Bronchus fibroblast of lung (primary cell): ENCODE results near the gene IL34. TPM values are rescaled to one million over a fixed set of nuclear protein-coding genes. Genes with fewer than 3 reads are reported as not detected.

Experiments used
- total RNA-seq: library from RNA; depleted of rRNA; stranded (reverse); fragments of >200 nt; gene quantifications from 2 replicates; pipeline ENCODE4 v1.2.3, GENCODE V29; 2015

Gene IL34
- total RNA-seq, result 0.84 and 1.9 TPM in 2 replicates

GRCh38 chr16:70646260-70647241 is at the start of gene IL34:
Gene IL34 (plus strand): TSS chr16:70646559. CDS start chr16:70646948, 389 bp downstream.

GRCh38 chr16:70685938-70686375 is 39.6 kb downstream of the IL34 start, which contains the start of gene MTSS2:
Gene MTSS2 (minus strand): TSS chr16:70686053. CDS start chr16:70685791, 262 bp downstream.

Other genes with a start within 250 kb of the IL34 start
- gene ST3GAL2, start 207.5 kb upstream of the IL34 start, total RNA-seq, result 14.5 and 18.0 TPM in 2 replicates
- 5.5 and 6.7 TPM in 2 replicates for gene FCSK, start 192.0 kb upstream of the IL34 start, total RNA-seq
- 60.8 and 77.3 TPM in 2 replicates for gene COG4, start 123.0 kb upstream of the IL34 start, total RNA-seq
- gene SF3B3, start 122.7 kb upstream of the IL34 start, total RNA-seq, result 130 and 144 TPM in 2 replicates
- gene MTSS2, start 39.5 kb downstream of the IL34 start, total RNA-seq, result 75.5 and 76.1 TPM in 2 replicates
- gene VAC14, start 154.6 kb downstream of the IL34 start, total RNA-seq, result 47.4 and 48.3 TPM in 2 replicates